ENCODE data around the gene RAMP2. TPM values are rescaled to one million over a fixed set of nuclear protein-coding genes. Genes with fewer than 3 reads are reported as not detected.

Gene RAMP2, protein sequence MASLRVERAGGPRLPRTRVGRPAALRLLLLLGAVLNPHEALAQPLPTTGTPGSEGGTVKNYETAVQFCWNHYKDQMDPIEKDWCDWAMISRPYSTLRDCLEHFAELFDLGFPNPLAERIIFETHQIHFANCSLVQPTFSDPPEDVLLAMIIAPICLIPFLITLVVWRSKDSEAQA
- not detected for total RNA-seq

GRCh38 chr17:42760652-42761581 lies at the start of gene RAMP2:
Gene RAMP2 (plus strand): TSS chr17:42761227. CDS start chr17:42761262, 35 bp downstream.

GRCh38 chr17:42744806-42745617 lies 16.0 kb upstream of the RAMP2 start, which contains the start of gene EZH1:
Gene EZH1 (minus strand): TSS chr17:42745040. CDS start chr17:42728941, 16,099 bp downstream.

GRCh38 chr17:42773290-42774035 lies 12.4 kb downstream of the RAMP2 start, which contains the start of gene VPS25:
Gene VPS25 (plus strand): TSS chr17:42773449. CDS start chr17:42773476, 27 bp downstream.

DNA sequence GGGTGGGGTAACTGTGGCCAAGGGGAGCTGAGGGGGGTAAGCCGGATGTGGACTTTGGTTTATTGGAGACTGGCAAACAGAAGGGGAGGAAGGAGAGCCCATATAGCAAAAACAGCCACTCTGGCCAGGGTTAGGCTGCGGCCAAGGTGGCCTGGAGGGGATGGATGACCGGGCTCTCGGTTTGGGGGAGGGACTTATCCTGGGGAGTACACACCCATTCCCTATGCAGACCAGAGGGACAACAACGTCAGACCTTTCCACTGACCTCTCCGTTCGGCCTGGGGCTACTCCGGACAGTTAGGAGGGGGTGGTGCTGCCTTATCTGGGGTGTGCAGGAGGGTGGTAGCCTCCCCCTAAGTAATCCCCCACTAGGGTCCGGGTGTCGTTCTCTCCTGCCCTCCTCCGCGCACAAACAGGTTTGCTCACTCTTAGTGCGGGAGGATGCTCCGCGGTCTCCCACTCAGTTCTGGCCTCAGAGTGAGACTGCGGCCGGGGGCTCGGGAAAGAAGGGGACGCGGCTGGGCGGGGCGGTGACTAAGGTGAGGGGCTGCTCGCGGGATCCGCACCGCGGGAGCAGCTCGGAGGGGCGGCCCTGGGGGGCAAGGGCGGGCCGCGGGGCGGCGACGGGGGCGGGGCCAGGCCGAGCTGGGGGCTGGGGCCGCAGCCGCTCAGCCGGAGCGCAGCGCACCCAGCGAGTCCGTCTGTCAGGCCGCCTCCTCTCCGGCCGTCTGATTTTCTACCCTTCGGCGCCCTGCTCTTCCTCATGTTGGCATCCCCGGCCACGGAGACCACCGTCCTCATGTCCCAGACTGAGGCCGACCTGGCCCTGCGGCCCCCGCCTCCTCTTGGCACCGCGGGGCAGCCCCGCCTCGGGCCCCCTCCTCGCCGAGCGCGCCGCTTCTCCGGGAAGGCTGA lies 19.2 kb downstream of the RAMP2 start, which contains the start of gene WNK4:
Gene WNK4 (plus strand): TSS at position 675 of the 915 bp plus-strand sequence. CDS start 89 bp downstream, at position 764.

GRCh38 chr17:42798383-42799380 lies 37.7 kb downstream of the RAMP2 start, which contains the start of the genes CNTD1 and COA3:
Gene CNTD1 (plus strand): TSS chr17:42798861. CDS start chr17:42799068, 207 bp downstream.
Gene COA3 (minus strand): TSS chr17:42798704. CDS start chr17:42798681, 23 bp downstream.

Other genes starting within 250 kb of the RAMP2 start
- 10 to 100 TPM; 20.3 to 23.5 TPM for gene NAGLU, start 225.0 kb upstream of the RAMP2 start, total RNA-seq
- gene HSD17B1, start 208.3 kb upstream of the RAMP2 start, total RNA-seq, result under 1 TPM; 0.51 to 0.73 TPM
- 10 to 100 TPM; 69.8 to 70.7 TPM for gene COASY, start 199.1 kb upstream of the RAMP2 start, total RNA-seq
- gene MLX, start 194.1 kb upstream of the RAMP2 start, total RNA-seq, result 10 to 100 TPM; 54.4 to 61.3 TPM
- gene PSMC3IP, start 183.5 kb upstream of the RAMP2 start, total RNA-seq, result 10 to 100 TPM; 13.6 to 14.1 TPM
- gene RETREG3, start 151.9 kb upstream of the RAMP2 start, total RNA-seq, result 10 to 100 TPM; 73.0 to 73.6 TPM
- 10 to 100 TPM; 37.6 to 39.0 TPM for gene TUBG1, start 151.5 kb upstream of the RAMP2 start, total RNA-seq
- 1 to 10 TPM; 8.5 to 8.8 TPM for gene TUBG2, start 101.9 kb upstream of the RAMP2 start, total RNA-seq
- 1 to 10 TPM; 1.6 TPM for gene PLEKHH3, start 84.2 kb upstream of the RAMP2 start, total RNA-seq
- gene CCR10, start 79.4 kb upstream of the RAMP2 start, total RNA-seq, result under 1 TPM; 0.35 to 0.39 TPM
- 1 to 10 TPM; 1.5 TPM for gene CNTNAP1, start 78.7 kb upstream of the RAMP2 start, total RNA-seq
- 10 to 100 TPM; 56.2 to 66.4 TPM for gene EZH1, start 16.2 kb upstream of the RAMP2 start, total RNA-seq
- 10 to 100 TPM; 43.7 to 48.8 TPM for gene VPS25, start 12.2 kb downstream of the RAMP2 start, total RNA-seq
- gene WNK4, start 19.4 kb downstream of the RAMP2 start, total RNA-seq, result under 1 TPM; 0.08 to 0.26 TPM
- gene COA3, start 37.5 kb downstream of the RAMP2 start, total RNA-seq, result 10 to 100 TPM; 37.4 to 40.4 TPM
- under 1 TPM in 1 of 2 experiments, not detected in 1; 0.20 TPM for gene CNTD1, start 37.6 kb downstream of the RAMP2 start, total RNA-seq
- gene BECN1, start 63.1 kb downstream of the RAMP2 start, total RNA-seq, result 10 to 100 TPM; 83.5 to 93.9 TPM
- 10 to 100 TPM; 94.2 to 94.6 TPM for gene PSME3, start 72.2 kb downstream of the RAMP2 start, total RNA-seq
- 1 to 10 TPM; 1.1 to 1.2 TPM for gene AOC2, start 83.4 kb downstream of the RAMP2 start, total RNA-seq
- under 1 TPM; 0.12 to 0.45 TPM for gene AOC3, start 90.0 kb downstream of the RAMP2 start, total RNA-seq
- not detected for gene G6PC1, start 139.6 kb downstream of the RAMP2 start, total RNA-seq
- gene AARSD1, start 203.2 kb downstream of the RAMP2 start, total RNA-seq, result 10 to 100 TPM; 32.5 to 37.3 TPM
- under 1 TPM; 0.26 to 0.38 TPM for gene PTGES3L, start 218.9 kb downstream of the RAMP2 start, total RNA-seq
- gene RUNDC1, start 219.3 kb downstream of the RAMP2 start, total RNA-seq, result 10 to 100 TPM; 15.6 to 15.7 TPM
- gene RPL27, start 237.2 kb downstream of the RAMP2 start, total RNA-seq, result 1,000 to 10,000 TPM; 1,393 to 1,409 TPM
- gene IFI35, start 245.6 kb downstream of the RAMP2 start, total RNA-seq, result 10 to 100 TPM; 61.5 to 67.3 TPM